UCSD-AML1 (cell line): ENCODE results near the gene NKAIN1.

Experiments used
- DNase-seq: peaks from one replicate; lab custom pipeline; 2025; ENCODE audit not compliant: unreplicated experiment; lab: John Stamatoyannopoulos, UW

The NKAIN1 gene

GRCh38 chr1:31234123-31234708 lies 5.5 kb downstream of the NKAIN1 start:
- no peak for DNase-seq

GRCh38 chr1:31232689-31233088 lies 7.0 kb downstream of the NKAIN1 start:
- no peak for DNase-seq

GRCh38 chr1:31231802-31232201 lies 7.9 kb downstream of the NKAIN1 start:
- no peak for DNase-seq

- no peak for DNase-seq
Observed at GRCh38 chr1:31230378-31230777, 9.3 kb downstream of the NKAIN1 start.

GRCh38 chr1:31228986-31229385 lies 10.7 kb downstream of the NKAIN1 start:
- DNase-seq, result no peak

- DNase-seq, result no peak
Observed at GRCh38 chr1:31227891-31228568, 11.7 kb downstream of the NKAIN1 start.

GRCh38 chr1:31224068-31224467 lies 15.6 kb downstream of the NKAIN1 start:
- DNase-seq, result no peak

GRCh38 chr1:31222176-31222575 lies 17.5 kb downstream of the NKAIN1 start:
- DNase-seq, result no peak

GRCh38 chr1:31221072-31221471 lies 18.6 kb downstream of the NKAIN1 start:
- no peak for DNase-seq

- no peak for DNase-seq
Observed at GRCh38 chr1:31219489-31219888, 20.2 kb downstream of the NKAIN1 start.

GRCh38 chr1:31218705-31219104 lies 21.0 kb downstream of the NKAIN1 start:
- no peak for DNase-seq

- no peak for DNase-seq
Observed at GRCh38 chr1:31216016-31216415, 23.7 kb downstream of the NKAIN1 start.

- no peak for DNase-seq
Observed at GRCh38 chr1:31215065-31215570, 24.6 kb downstream of the NKAIN1 start.

GRCh38 chr1:31214316-31215064 lies 25.2 kb downstream of the NKAIN1 start:
- DNase-seq, result no peak

GRCh38 chr1:31208361-31208945 lies 31.2 kb downstream of the NKAIN1 start:
- no peak for DNase-seq

GRCh38 chr1:31207569-31207968 lies 32.1 kb downstream of the NKAIN1 start:
- DNase-seq, result no peak

- no peak for DNase-seq
Observed at GRCh38 chr1:31207046-31207445, 32.6 kb downstream of the NKAIN1 start.

- no peak for DNase-seq
Observed at GRCh38 chr1:31203215-31203614, 36.5 kb downstream of the NKAIN1 start.

- no peak for DNase-seq
Observed at GRCh38 chr1:31201931-31202360, 37.7 kb downstream of the NKAIN1 start.

GRCh38 chr1:31199949-31200348 lies 39.7 kb downstream of the NKAIN1 start:
- DNase-seq, result no peak

- DNase-seq, result no peak
Observed at GRCh38 chr1:31199236-31199790, 40.4 kb downstream of the NKAIN1 start.
